ENCODE measurements around the gene RIT2.

The RIT2 gene

DNA sequence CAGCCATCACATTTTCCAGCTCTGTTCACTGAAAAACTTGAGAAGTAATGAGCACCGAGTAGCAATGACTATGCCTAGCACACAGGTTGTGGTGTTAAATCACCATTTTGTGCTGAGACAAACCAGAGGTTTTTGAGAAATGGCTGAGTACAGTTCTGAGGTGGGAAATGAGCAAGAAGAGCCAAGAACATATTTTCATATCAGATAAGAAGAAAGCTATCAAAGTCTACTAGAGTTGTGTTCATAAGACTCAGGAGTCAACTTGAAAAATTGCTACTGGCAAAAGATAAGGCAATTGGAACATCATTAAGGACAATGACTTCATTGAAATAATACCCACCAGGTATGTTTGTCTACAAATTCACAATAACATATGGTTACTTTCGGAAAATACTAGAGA is 108.1 kb downstream of the RIT2 start:
- H2AFZ ChIP-seq (ENCODE audit: low read depth, low read length, severe bottlenecking): no peak overlapping the region
- H3K27me3 ChIP-seq (ENCODE audit: low read length): no peaks in the 10 kb centered on the region
- H3K36me3 ChIP-seq (ENCODE audit: low read length): no peaks in the 10 kb centered on the region
- no peaks in the 10 kb centered on the region for H3K9me2 ChIP-seq (replicated peaks; ENCODE audit: insufficient read depth, low read length)
- no peak overlapping the region for H3K4me3 ChIP-seq (ENCODE audit: insufficient read depth, low read length, poor library complexity, severe bottlenecking)
- H3K9me3 ChIP-seq (ENCODE audit: insufficient read depth, low read length): no peaks in the 10 kb centered on the region
- H3F3A ChIP-seq (ENCODE audit: insufficient read depth): no peaks in the 10 kb centered on the region
- no peak overlapping the region for H3K4me2 ChIP-seq (ENCODE audit: low read depth, low read length, poor library complexity, severe bottlenecking)
- H4K20me1 ChIP-seq (ENCODE audit: low read depth, low read length): no peaks in the 10 kb centered on the region; the same call in 1 of the 2 replicates
- no peaks in the 10 kb centered on the region for H3K79me2 ChIP-seq (ENCODE audit: insufficient read depth, low read length)
- H3K9ac ChIP-seq (ENCODE audit: low read length): no peak overlapping the region
- H3K27ac ChIP-seq (ENCODE audit: low read depth, low read length): no peak overlapping the region
- TF ChIP-seq EZH2phosphoT487 (conservative IDR thresholded peaks at IDR 0.05; ENCODE audit: low read length) (no peak), CTCF (IDR thresholded peaks at IDR 0.05; ENCODE audit: insufficient read depth, low read length, poor library complexity, severe bottlenecking) (no peak)

- H4K20me1 ChIP-seq (ENCODE audit: low read depth, low read length): no peaks in the 10 kb centered on the region; the same call in 1 of the 2 replicates
- TF ChIP-seq CTCF (IDR thresholded peaks at IDR 0.05; ENCODE audit: insufficient read depth, low read length, poor library complexity, severe bottlenecking): no peak
- TF ChIP-seq EZH2phosphoT487 (conservative IDR thresholded peaks at IDR 0.05; ENCODE audit: low read length): no peak
- no peak overlapping the region for H3K4me2 ChIP-seq (ENCODE audit: low read depth, low read length, poor library complexity, severe bottlenecking)
- H3K27me3 ChIP-seq (ENCODE audit: low read length): no peaks in the 10 kb centered on the region
- H3K36me3 ChIP-seq (ENCODE audit: low read length): no peaks in the 10 kb centered on the region
- no peak overlapping the region for H3K9ac ChIP-seq (ENCODE audit: low read length)
- no peak overlapping the region for H3K4me3 ChIP-seq (ENCODE audit: insufficient read depth, low read length, poor library complexity, severe bottlenecking)
- no peak overlapping the region for H2AFZ ChIP-seq (ENCODE audit: low read depth, low read length, severe bottlenecking)
- no peaks in the 10 kb centered on the region for H3K9me2 ChIP-seq (replicated peaks; ENCODE audit: insufficient read depth, low read length)
- no peaks in the 10 kb centered on the region for H3K9me3 ChIP-seq (ENCODE audit: insufficient read depth, low read length)
- no peaks in the 10 kb centered on the region for H3K79me2 ChIP-seq (ENCODE audit: insufficient read depth, low read length)
- no peaks in the 10 kb centered on the region for H3F3A ChIP-seq (ENCODE audit: insufficient read depth)
- H3K27ac ChIP-seq (ENCODE audit: low read depth, low read length): no peak overlapping the region
Measured at GRCh38 chr18:43004421-43004820, 111.1 kb downstream of the RIT2 start.

DNA sequence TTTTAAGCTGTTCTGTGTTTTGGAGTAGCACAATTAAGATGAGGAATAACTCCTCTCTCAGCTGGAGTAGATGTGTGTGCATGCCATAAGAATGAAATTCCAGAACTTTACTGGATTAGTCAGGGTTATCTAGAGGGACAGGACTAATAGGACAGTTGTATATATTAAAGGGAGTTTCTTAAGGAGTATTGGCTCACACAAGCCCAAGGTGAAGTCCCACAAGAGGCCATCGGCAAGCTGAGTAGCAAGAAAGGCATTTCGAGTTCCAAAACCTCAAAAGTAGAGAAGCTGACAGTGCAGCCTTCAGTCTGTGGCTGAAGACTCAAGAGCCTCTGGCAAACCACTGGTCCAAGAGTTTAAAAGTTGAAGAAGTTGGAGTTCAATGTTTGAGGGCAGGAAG is 113.7 kb downstream of the RIT2 start:
- H4K20me1 ChIP-seq (ENCODE audit: low read depth, low read length): no peaks in the 10 kb centered on the region; the same call in 1 of the 2 replicates
- no peak overlapping the region for H3K4me3 ChIP-seq (ENCODE audit: insufficient read depth, low read length, poor library complexity, severe bottlenecking)
- no peak overlapping the region for H3K27ac ChIP-seq (ENCODE audit: low read depth, low read length)
- no peak overlapping the region for H2AFZ ChIP-seq (ENCODE audit: low read depth, low read length, severe bottlenecking)
- H3F3A ChIP-seq (ENCODE audit: insufficient read depth): no peaks in the 10 kb centered on the region
- no peaks in the 10 kb centered on the region for H3K9me2 ChIP-seq (replicated peaks; ENCODE audit: insufficient read depth, low read length)
- no peaks in the 10 kb centered on the region for H3K9me3 ChIP-seq (ENCODE audit: insufficient read depth, low read length)
- H3K4me2 ChIP-seq (ENCODE audit: low read depth, low read length, poor library complexity, severe bottlenecking): no peak overlapping the region
- no peak overlapping the region for H3K9ac ChIP-seq (ENCODE audit: low read length)
- H3K27me3 ChIP-seq (ENCODE audit: low read length): no peaks in the 10 kb centered on the region
- H3K79me2 ChIP-seq (ENCODE audit: insufficient read depth, low read length): no peaks in the 10 kb centered on the region
- TF ChIP-seq EZH2phosphoT487 (conservative IDR thresholded peaks at IDR 0.05; ENCODE audit: low read length) (no peak), CTCF (IDR thresholded peaks at IDR 0.05; ENCODE audit: insufficient read depth, low read length, poor library complexity, severe bottlenecking) (no peak)
- H3K36me3 ChIP-seq (ENCODE audit: low read length): no peaks in the 10 kb centered on the region
